GM23338 (cell line): ENCODE results near the gene ZNF740. TPM values are rescaled to one million over a fixed set of nuclear protein-coding genes. Genes with fewer than 3 reads are reported as not detected.

Source experiments
- ATAC-seq: fragments of 200-7000 bp; cut with Tn5 transposase; 3 replicates; pipeline ENCODE4 v1.9.1; 2020
- DNase-seq: peaks from one replicate; pipeline ENCODE4 v3.0.0-alpha.2; 2015; ENCODE audit warnings: low spot score
- H2AFZ ChIP-seq: fragments of 200-600 bp; sonication (generic); 2 replicates; pipeline ENCODE4 v1.8.0; 2016; ENCODE audit warnings: antibody characterized with exemption, mild to moderate bottlenecking, moderate library complexity
- H3F3A ChIP-seq: fragments of 200-600 bp; sonication (generic); replicated peaks from 2 replicates; pipeline ENCODE4 v1.8.0; 2017; ENCODE audit warnings: antibody characterized with exemption, mixed run types, low read depth
- H3K27ac ChIP-seq: fragments of 200-600 bp; sonication (generic); 2 replicates; pipeline ENCODE4 v1.6.1; 2016; ENCODE audit warnings: low read depth
- H3K27me3 ChIP-seq: fragments of 200-600 bp; sonication (generic); 2 replicates; pipeline ENCODE4 v1.8.0; 2016; ENCODE audit warnings: mild to moderate bottlenecking, mixed run types, moderate library complexity; ENCODE audit not compliant: insufficient read depth
- H3K36me3 ChIP-seq: fragments of 200-600 bp; sonication (generic); 2 replicates; pipeline ENCODE4 v1.8.0; 2016; ENCODE audit warnings: mild to moderate bottlenecking; ENCODE audit not compliant: insufficient read depth
- H3K4me1 ChIP-seq: fragments of 200-600 bp; sonication (generic); 2 replicates; pipeline ENCODE4 v1.8.0; 2016; ENCODE audit warnings: mild to moderate bottlenecking, moderate library complexity; ENCODE audit not compliant: insufficient read depth
- H3K4me2 ChIP-seq: fragments of 200-600 bp; sonication (generic); 2 replicates; pipeline ENCODE4 v1.7.1; 2017; ENCODE audit warnings: mixed run types
- H3K4me3 ChIP-seq: fragments of 200-600 bp; sonication (generic); 2 replicates; pipeline ENCODE4 v1.6.1; 2016; ENCODE audit warnings: mixed run types
- H3K79me2 ChIP-seq: fragments of 200-600 bp; sonication (generic); replicated peaks from 2 replicates; pipeline ENCODE4 v1.8.0; 2017; ENCODE audit warnings: mild to moderate bottlenecking; ENCODE audit not compliant: insufficient read depth
- H3K9me2 ChIP-seq: fragments of 200-600 bp; sonication (generic); 2 replicates; pipeline ENCODE4 v1.8.0; 2017; ENCODE audit not compliant: insufficient read depth
- H4K20me1 ChIP-seq: fragments of 200-600 bp; sonication (generic); replicated peaks from 2 replicates; pipeline ENCODE4 v1.8.0; 2017; ENCODE audit warnings: mild to moderate bottlenecking; ENCODE audit not compliant: insufficient read depth
- H3K27ac Mint-ChIP-seq: 2 replicates; pipeline ENCODE4 v1.8.0; 2020; ENCODE audit warnings: inconsistent platforms, mild to moderate bottlenecking, moderate library complexity, mixed read lengths
- H3K27me3 Mint-ChIP-seq: 3 replicates; pipeline ENCODE4 v1.8.0; 2022; ENCODE audit warnings: low read depth, mild to moderate bottlenecking, moderate library complexity, mixed read lengths, inconsistent platforms; ENCODE audit not compliant: insufficient read depth, poor library complexity
- H3K36me3 Mint-ChIP-seq: 3 replicates; pipeline ENCODE4 v1.8.0; 2021; ENCODE audit warnings: low read depth, mild to moderate bottlenecking, inconsistent platforms, moderate library complexity, mixed read lengths
- H3K4me1 Mint-ChIP-seq: 3 replicates; pipeline ENCODE4 v1.8.0; 2020; ENCODE audit warnings: mild to moderate bottlenecking, inconsistent platforms, mixed read lengths
- H3K4me3 Mint-ChIP-seq: 3 replicates; pipeline ENCODE4 v1.8.0; 2021; ENCODE audit warnings: moderate library complexity, mild to moderate bottlenecking, inconsistent platforms, mixed read lengths
- H3K9me3 Mint-ChIP-seq: 3 replicates; pipeline ENCODE4 v1.8.0; 2020; ENCODE audit warnings: moderate library complexity, mild to moderate bottlenecking, inconsistent platforms, mixed read lengths
- CREB1 ChIP-seq: fragments of 250-450 bp; sonication (Bioruptor Pico); IDR thresholded peaks from 2 replicates; pipeline ENCODE4 v1.5.0; 2020; ENCODE audit warnings: low read depth, mild to moderate bottlenecking, moderate library complexity
- CTCF ChIP-seq, 2 experiments: fragments of 200-600 bp in 1 of 2; sonication (generic) in 1 of 2; conservative IDR thresholded peaks; 2 replicates each; pipeline versions ENCODE4 v1.5.1 to v1.6.1; 2016 to 2017; ENCODE audit warnings: antibody characterized with exemption in 2 of 2, low read depth in 2 of 2, mild to moderate bottlenecking in 2 of 2, moderate library complexity in 1 of 2
- ETS1 ChIP-seq: IDR thresholded peaks from 2 replicates; pipeline ENCODE4 v1.6.1; 2016; ENCODE audit warnings: antibody characterized with exemption
- EZH2 ChIP-seq: fragments of 200-600 bp; sonication (generic); IDR thresholded peaks from one replicate; pipeline ENCODE4 v1.8.0; 2017; ENCODE audit warnings: antibody characterized with exemption, mild to moderate bottlenecking, low read depth; ENCODE audit not compliant: unreplicated experiment
- EZH2phosphoT487 ChIP-seq: fragments of 200-600 bp; sonication (generic); IDR thresholded peaks from one replicate; pipeline ENCODE4 v1.8.1; 2018; ENCODE audit warnings: antibody characterized with exemption; ENCODE audit not compliant: unreplicated experiment
- JUNB ChIP-seq: IDR thresholded peaks from one replicate; pipeline ENCODE4 v1.6.1; 2016; ENCODE audit warnings: antibody characterized with exemption; ENCODE audit not compliant: unreplicated experiment
- NANOG ChIP-seq: IDR thresholded peaks from 2 replicates; pipeline ENCODE4 v1.6.1; 2016; ENCODE audit warnings: antibody characterized with exemption, borderline replicate concordance
- POLR2AphosphoS5 ChIP-seq: IDR thresholded peaks from 2 replicates; pipeline ENCODE4 v1.6.1; 2016; ENCODE audit warnings: antibody characterized with exemption, low read depth
- REST ChIP-seq: IDR thresholded peaks from one replicate; pipeline ENCODE4 v1.6.1; 2018; ENCODE audit warnings: antibody characterized with exemption; ENCODE audit not compliant: unreplicated experiment
- STAT1 ChIP-seq: IDR thresholded peaks from one replicate; pipeline ENCODE4 v1.6.1; 2016; ENCODE audit warnings: antibody characterized with exemption; ENCODE audit not compliant: unreplicated experiment
- ZNF114 ChIP-seq: fragments of 250-450 bp; sonication (Bioruptor Pico); IDR thresholded peaks from 2 replicates; pipeline ENCODE4 v1.5.0; 2020; ENCODE audit warnings: mild to moderate bottlenecking, moderate library complexity
- ZNF331 ChIP-seq: fragments of 250-450 bp; sonication (Bioruptor Pico); IDR thresholded peaks from 2 replicates; pipeline ENCODE4 v1.5.0; 2020; ENCODE audit warnings: low read depth, mild to moderate bottlenecking, moderate library complexity
- ZNF462 ChIP-seq: fragments of 250-450 bp; sonication (Bioruptor Pico); IDR thresholded peaks from 2 replicates; pipeline ENCODE4 v1.5.0; 2020; ENCODE audit warnings: mild to moderate bottlenecking, moderate library complexity
- polyA plus RNA-seq: library from polyadenylated mRNA; unstranded; fragments of >200 nt; fragmentation: Nextera tagmentation; extraction: Ambion mirVana; gene quantifications from 2 replicates; pipeline ENCODE4 v1.2.1, GENCODE V29; 2016
- total RNA-seq: library from RNA; depleted of rRNA; stranded (reverse); fragments of >200 nt; shearing (Covaris generic); gene quantifications from 2 replicates; pipeline ENCODE4 v1.2.3, GENCODE V29; 2014

Gene ZNF740
- total and polyA plus RNA-seq, 2 experiments from 2014 or later, result 2.6 to 13.0 TPM

GRCh38 chr12:53227836-53228235 is 47.3 kb downstream of the ZNF740 start:
- Histone ChIP-seq H3K36me3 (no peaks in the 10 kb centered on the region; the same call in 1 of the 2 replicates), H3K79me2 (peaks cover 4% of the 10 kb centered on the region; the same call in 1 of the 2 replicates)
- peaks cover 64% of the 10 kb centered on the region for H3K4me1 Mint-ChIP-seq

More at GRCh38 chr12:53227836-53228235, 47.3 kb downstream of the ZNF740 start:
- H3K4me2 ChIP-seq, result no peak overlapping the region
- no peaks in the 10 kb centered on the region for H4K20me1 ChIP-seq
- H3K4me3 ChIP-seq, result no peak overlapping the region
- Mint-ChIP-seq H3K36me3 (peaks cover 5% of the 10 kb centered on the region), H3K27me3 (peaks cover 32% of the 10 kb centered on the region), H3K9me3 (no peaks in the 10 kb centered on the region), H3K4me3 (no peak overlapping the region; the same call in 2 of the 3 replicates), H3K27ac (no peak overlapping the region)
- ATAC-seq, result no peak
- no peak overlapping the region for H2AFZ ChIP-seq
- no peak for DNase-seq
- no peaks in the 10 kb centered on the region for H3K9me2 ChIP-seq
- peaks cover 4% of the 10 kb centered on the region; the same call in 1 of the 2 replicates for H3K27me3 ChIP-seq
- peaks cover 64% of the 10 kb centered on the region for H3K4me1 ChIP-seq
- no peak overlapping the region for H3K27ac ChIP-seq
- TF ChIP-seq EZH2, result no peak
- TF ChIP-seq ZNF331 (CRISPR knock-in tag), result no peak
- TF ChIP-seq JUNB, result no peak
- no peak for TF ChIP-seq ZNF462
- TF ChIP-seq POLR2AphosphoS5, result no peak
- no peak for TF ChIP-seq REST
- no peak for TF ChIP-seq NANOG
- TF ChIP-seq ETS1, result no peak
- TF ChIP-seq CTCF (conservative IDR thresholded peaks at IDR 0.05; ENCODE audit: low read depth in 2 of 2), result no peak
- TF ChIP-seq CREB1 (CRISPR knock-in tag), result no peak
- TF ChIP-seq STAT1, result no peak
- TF ChIP-seq EZH2phosphoT487, result no peak
- no peak for TF ChIP-seq ZNF114 (CRISPR knock-in tag)
- peaks cover 18% of the 10 kb centered on the region for H3F3A ChIP-seq
